CD8-positive, alpha-beta memory T cell (primary cell): ENCODE results near the gene DNAJC16. TPM values are rescaled to one million over a fixed set of nuclear protein-coding genes. Genes with fewer than 3 reads are reported as not detected.

Experiments
- CTCF ChIA-PET: fragments of 350-600 bp; sonication (Branson Sonifier 250); formaldehyde crosslinking; loops from one replicate; lab custom pipeline; 2021; ENCODE audit warnings: antibody characterized with exemption; lab: Charles Lee
- POLR2A ChIA-PET: fragments of 350-600 bp; sonication (Branson Sonifier 250); formaldehyde crosslinking; loops from one replicate; lab custom pipeline; 2021; ENCODE audit warnings: antibody characterized with exemption; lab: Charles Lee
- DNase-seq, 5 donors: peaks; one replicate each; pipeline versions ENCODE4 v3.0.0 to v3.0.0-alpha.2; 2020 to 2022; ENCODE audit warnings: mixed read lengths in 1 of 5
- H3K27ac ChIP-seq: one replicate; pipeline ENCODE4 v1.7.0; 2013; ENCODE audit warnings: low read depth, mild to moderate bottlenecking, low read length, moderate library complexity
- H3K27me3 ChIP-seq: 2 replicates; pipeline ENCODE4 v1.7.0; 2013; ENCODE audit warnings: low read length, mild to moderate bottlenecking; ENCODE audit not compliant: insufficient read depth, poor library complexity, severe bottlenecking
- H3K36me3 ChIP-seq: 2 replicates; pipeline ENCODE4 v1.7.0; 2013; ENCODE audit warnings: mild to moderate bottlenecking, low read length, moderate library complexity; ENCODE audit not compliant: insufficient read depth
- H3K4me1 ChIP-seq: 2 replicates; pipeline ENCODE4 v1.7.0; 2013; ENCODE audit warnings: mild to moderate bottlenecking, low read length, moderate library complexity; ENCODE audit not compliant: insufficient read depth
- H3K4me3 ChIP-seq: 2 replicates; pipeline ENCODE4 v1.7.0; 2013; ENCODE audit warnings: mild to moderate bottlenecking, low read length
- H3K9me3 ChIP-seq: 2 replicates; pipeline ENCODE4 v1.7.0; 2013; ENCODE audit warnings: mild to moderate bottlenecking, low read length
- H3K27ac Mint-ChIP-seq, 8 donors: one replicate each; pipeline ENCODE4 v1.8.0; 2020 to 2021; ENCODE audit warnings: mixed read lengths in 8 of 8, mild to moderate bottlenecking in 6 of 8, inconsistent platforms in 3 of 8, moderate library complexity in 3 of 8
- H3K27me3 Mint-ChIP-seq, 2 donors: one replicate each; pipeline ENCODE4 v1.8.0; 2020 to 2021; ENCODE audit warnings: mixed read lengths in 2 of 2, mild to moderate bottlenecking in 1 of 2, moderate library complexity in 1 of 2
- H3K36me3 Mint-ChIP-seq, 3 donors: one replicate each; pipeline ENCODE4 v1.8.0; 2020 to 2021; ENCODE audit warnings: mixed read lengths in 3 of 3, inconsistent platforms in 1 of 3, mild to moderate bottlenecking in 1 of 3
- H3K4me1 Mint-ChIP-seq, 3 donors: one replicate each; pipeline ENCODE4 v1.8.0; 2020 to 2021; ENCODE audit warnings: mixed read lengths in 3 of 3, inconsistent platforms in 1 of 3, mild to moderate bottlenecking in 1 of 3
- H3K4me3 Mint-ChIP-seq, 7 donors: one replicate each; pipeline ENCODE4 v1.8.0; 2020 to 2021; ENCODE audit warnings: mixed read lengths in 7 of 7, mild to moderate bottlenecking in 6 of 7, moderate library complexity in 4 of 7, inconsistent platforms in 2 of 7
- H3K9me3 Mint-ChIP-seq, 5 donors: one replicate each; pipeline ENCODE4 v1.8.0; 2020 to 2022; ENCODE audit warnings: mixed read lengths in 5 of 5, mild to moderate bottlenecking in 3 of 5, moderate library complexity in 2 of 5, inconsistent platforms in 1 of 5
- polyA plus RNA-seq: library from polyadenylated mRNA; unstranded; fragments of 300-500 nt; fragmentation: Illumina TruSeq; gene quantifications from one replicate; pipeline ENCODE4 v1.2.3, GENCODE V29; 2021
- total RNA-seq, 2 experiments: library from RNA; stranded (reverse); gene quantifications; one replicate each; pipeline ENCODE4 v1.2.3, GENCODE V29; 2021

Gene DNAJC16
- total and polyA plus RNA-seq, 3 experiments from 2014 or later: 9.1 to 22.0 (median 19.4) TPM

DNA sequence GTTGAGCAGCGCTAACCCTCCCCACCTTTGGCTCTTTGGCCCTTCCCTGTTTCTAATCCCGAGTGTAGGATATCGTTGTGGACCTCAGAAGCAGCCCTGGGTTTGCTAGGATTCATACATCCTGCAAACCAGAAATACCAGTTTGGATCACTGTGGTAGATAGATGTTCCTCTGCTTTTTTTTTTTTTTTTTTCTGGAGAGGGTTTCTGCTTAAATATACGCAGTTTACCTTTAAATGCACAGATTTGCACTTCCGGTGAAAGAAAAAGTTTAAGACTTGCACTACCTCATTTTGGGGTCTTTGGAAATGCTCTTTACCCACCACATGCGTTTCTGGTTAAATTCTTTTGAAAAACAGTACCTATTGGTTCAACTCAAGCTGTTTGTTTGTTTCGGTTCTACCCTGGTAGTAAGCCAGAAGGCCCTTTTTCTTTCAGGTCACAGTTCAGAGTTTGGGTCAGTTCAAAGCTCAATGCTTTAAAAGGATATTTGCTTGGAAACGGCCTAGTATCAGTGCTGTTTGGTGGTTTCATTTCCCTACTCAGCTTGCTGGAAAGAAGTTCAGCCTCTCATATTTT lies 91.5 kb downstream of the DNAJC16 start:
- Histone ChIP-seq H3K4me3 (peak overlapping the region; percentile 96), H3K27ac (peak overlapping the region; percentile 91), H3K9me3 (no peaks in the 10 kb centered on the region), H3K36me3 (no peaks in the 10 kb centered on the region), H3K27me3 (no peaks in the 10 kb centered on the region), H3K4me1 (peaks cover 54% of the 10 kb centered on the region)
- no peaks in the 10 kb centered on the region for H3K27me3 Mint-ChIP-seq
- ChIA-PET POLR2A (interaction anchor here (0.8 to 1.6 kb wide), 6 partner anchors 11 to 91 kb away, joined by 3 to 11 read pairs (median 5); partner anchors contain the start of genes DNAJC16 and PLEKHM2), CTCF (interaction anchor here (1.0 kb wide), 1 partner anchor 12 kb away, joined by 3 read pairs; no protein-coding TSS in a partner anchor)
- peak in 2 of 5 donors; percentile 11 to 33 for DNase-seq
- H3K36me3 Mint-ChIP-seq: peaks cover 0 to 22% (median 2%) of the 10 kb centered on the region in 3 donors
- peak overlapping the region; percentile 84 to 95 (median 94) for H3K27ac Mint-ChIP-seq
- peaks cover 42 to 57% (median 56%) of the 10 kb centered on the region in 3 donors for H3K4me1 Mint-ChIP-seq
- H3K4me3 Mint-ChIP-seq: peak overlapping the region; percentile 92 to 97 (median 93)
- H3K9me3 Mint-ChIP-seq: no peaks in the 10 kb centered on the region

DNA sequence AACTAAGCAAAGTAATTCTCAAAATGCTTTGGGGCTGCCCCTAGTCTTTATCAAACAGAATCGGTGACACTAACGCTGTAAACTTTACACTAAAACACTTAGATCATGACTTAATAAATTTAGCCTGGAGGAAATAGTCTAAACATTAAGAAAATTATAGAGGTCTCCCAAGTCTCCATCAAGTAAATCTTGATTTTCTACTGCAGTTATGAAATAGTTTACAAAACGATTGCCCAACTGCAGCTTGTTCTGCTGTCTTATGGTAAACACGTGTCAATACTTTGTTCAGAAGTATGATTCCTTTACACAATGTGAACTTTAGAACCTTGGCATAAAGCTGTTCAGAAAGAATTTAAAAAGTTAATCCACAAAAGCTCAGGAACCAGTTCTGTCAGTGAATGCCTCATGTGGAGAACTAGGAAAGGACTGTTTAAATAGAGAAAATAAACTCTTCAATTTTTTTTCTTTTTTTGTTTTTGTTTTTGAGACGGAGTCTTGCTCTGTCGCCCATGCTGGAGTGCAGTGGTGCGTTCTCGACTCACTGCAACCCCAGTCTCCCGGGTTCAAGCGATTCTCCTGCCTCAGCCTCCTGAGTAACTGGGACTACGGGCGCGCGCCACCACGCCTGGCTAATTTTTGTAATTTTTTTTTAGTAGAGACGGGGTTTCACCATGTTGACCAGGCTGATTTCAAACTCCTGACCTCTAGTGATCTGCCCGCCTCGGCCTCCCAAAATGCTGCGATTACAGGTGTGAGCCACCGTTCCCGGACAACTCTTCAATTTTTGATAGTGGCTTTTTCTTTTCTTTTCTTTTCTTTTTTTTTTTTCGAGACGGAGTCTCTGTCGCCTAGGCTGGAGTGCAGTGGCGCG lies 92.2 kb downstream of the DNAJC16 start:
- Mint-ChIP-seq H3K36me3 (peaks cover 0 to 22% (median 2%) of the 10 kb centered on the region in 3 donors), H3K27ac (peak overlapping the region; percentile 76 to 95 (median 90)), H3K4me3 (peak overlapping the region; percentile 92 to 97 (median 93)), H3K4me1 (peaks cover 42 to 59% (median 56%) of the 10 kb centered on the region in 3 donors), H3K9me3 (no peaks in the 10 kb centered on the region), H3K27me3 (no peaks in the 10 kb centered on the region)
- DNase-seq: no peak
- POLR2A ChIA-PET: interaction anchor here (0.6 to 1.6 kb wide), 4 partner anchors 16 to 70 kb away, joined by 3 to 11 read pairs (median 8); partner anchors contain the start of gene PLEKHM2
- Histone ChIP-seq H3K27me3 (no peaks in the 10 kb centered on the region), H3K4me3 (peak overlapping the region; percentile 96), H3K27ac (peak overlapping the region; percentile 91), H3K36me3 (no peaks in the 10 kb centered on the region), H3K4me1 (peaks cover 54% of the 10 kb centered on the region), H3K9me3 (no peaks in the 10 kb centered on the region)
- CTCF ChIA-PET: no interaction called here

DNA sequence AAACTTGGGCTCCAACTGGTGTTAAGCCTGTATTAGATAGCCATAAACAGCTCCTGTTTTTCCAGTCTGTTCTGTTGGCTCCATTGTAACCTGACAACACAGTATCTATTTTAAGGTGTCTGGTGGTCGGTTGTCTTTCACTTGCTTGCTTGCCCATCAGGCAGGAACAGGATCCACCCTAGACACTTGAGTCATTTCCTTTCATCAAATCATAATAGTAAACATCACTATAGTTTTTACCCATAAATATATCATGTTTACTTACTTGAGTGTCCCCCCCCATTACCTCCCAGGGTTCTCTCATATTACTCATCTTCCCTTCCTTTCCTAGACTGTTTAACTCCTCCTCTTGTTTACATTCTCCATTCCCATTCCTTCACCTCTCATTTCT lies 93.5 kb downstream of the DNAJC16 start:
- no peaks in the 10 kb centered on the region for H3K36me3 ChIP-seq
- Mint-ChIP-seq H3K4me3 (peak overlapping the region; percentile 13 to 92 (median 65)), H3K27ac (peak overlapping the region; percentile 1 to 84 (median 63)), H3K36me3 (peaks cover 0 to 29% (median 2%) of the 10 kb centered on the region in 3 donors), H3K27me3 (no peaks in the 10 kb centered on the region), H3K4me1 (peaks cover 50 to 70% (median 67%) of the 10 kb centered on the region in 3 donors), H3K9me3 (no peaks in the 10 kb centered on the region)
- H3K9me3 ChIP-seq: no peaks in the 10 kb centered on the region
- DNase-seq: peak in 1 of 5 donors; percentile 27
- H3K4me3 ChIP-seq: no peak overlapping the region
- no peaks in the 10 kb centered on the region for H3K27me3 ChIP-seq
- CTCF ChIA-PET: interaction anchor here (0.9 to 1.0 kb wide), 2 partner anchors 17 to 27 kb away, joined by 3 read pairs; no protein-coding TSS in a partner anchor
- POLR2A ChIA-PET: interaction anchor here (1.4 kb wide), 1 partner anchor 93 kb away, joined by 5 read pairs; the partner anchor contains the start of gene DNAJC16
- peak overlapping the region; percentile 45 for H3K27ac ChIP-seq
- peaks cover 62% of the 10 kb centered on the region for H3K4me1 ChIP-seq

DNA sequence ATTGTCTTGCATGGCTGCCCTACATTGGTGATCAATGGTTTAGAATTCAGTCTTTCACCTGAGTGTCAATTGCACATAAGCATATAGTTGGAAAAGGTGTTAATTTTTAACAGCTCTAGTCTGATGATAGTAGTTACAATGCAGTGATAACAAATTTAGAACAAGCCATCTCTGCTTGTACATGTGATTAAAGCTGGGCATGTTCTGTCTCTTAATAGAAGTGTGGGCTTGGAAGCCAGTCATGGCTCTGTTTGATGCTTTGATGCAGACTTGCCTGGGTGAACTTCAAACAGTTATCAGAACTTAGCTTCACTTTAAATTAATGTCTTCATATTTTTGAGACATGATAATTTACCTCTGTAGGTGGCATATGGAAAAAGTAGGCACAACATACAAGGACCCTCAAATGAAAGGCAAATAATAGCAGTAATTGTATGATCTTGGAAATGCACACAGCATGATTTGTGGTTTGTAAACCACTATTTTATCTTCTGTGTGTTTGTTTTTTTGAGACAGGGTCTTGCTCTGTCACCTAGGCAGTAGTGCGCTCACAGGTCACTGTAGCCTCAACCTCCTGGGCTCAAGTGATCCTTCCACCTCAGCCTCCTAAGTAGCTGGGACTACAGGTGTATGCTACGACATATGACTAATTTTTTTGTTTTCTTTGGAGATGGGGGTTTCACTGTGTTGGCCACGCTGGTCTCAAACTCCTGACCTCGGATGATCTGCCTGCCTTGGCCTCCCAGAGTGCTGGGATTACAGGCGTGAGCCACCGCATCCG lies 94.4 kb downstream of the DNAJC16 start:
- peak overlapping the region in 7 of 8 donors; percentile 9 to 84 (median 76) for H3K27ac Mint-ChIP-seq
- no peaks in the 10 kb centered on the region for H3K36me3 ChIP-seq
- ChIA-PET CTCF (interaction anchor here (0.9 to 1.4 kb wide), 3 partner anchors 17 to 28 kb away, joined by 3 to 5 read pairs (median 3); no protein-coding TSS in a partner anchor), POLR2A (interaction anchor here (1.4 kb wide), 1 partner anchor 94 kb away, joined by 5 read pairs; the partner anchor contains the start of gene DNAJC16)
- no peaks in the 10 kb centered on the region for H3K27me3 ChIP-seq
- H3K4me3 ChIP-seq: no peak overlapping the region
- H3K4me1 Mint-ChIP-seq: peaks cover 52 to 77% (median 75%) of the 10 kb centered on the region in 3 donors
- no peaks in the 10 kb centered on the region for H3K9me3 ChIP-seq
- H3K4me1 ChIP-seq: peaks cover 62% of the 10 kb centered on the region
- H3K27me3 Mint-ChIP-seq: no peaks in the 10 kb centered on the region
- no peaks in the 10 kb centered on the region for H3K9me3 Mint-ChIP-seq
- no peak for DNase-seq
- H3K36me3 Mint-ChIP-seq: peaks cover 0 to 32% (median 3%) of the 10 kb centered on the region in 3 donors
- peak overlapping the region in 3 of 7 donors; percentile 15 to 69 (median 52) for H3K4me3 Mint-ChIP-seq
- no peak overlapping the region for H3K27ac ChIP-seq

DNA sequence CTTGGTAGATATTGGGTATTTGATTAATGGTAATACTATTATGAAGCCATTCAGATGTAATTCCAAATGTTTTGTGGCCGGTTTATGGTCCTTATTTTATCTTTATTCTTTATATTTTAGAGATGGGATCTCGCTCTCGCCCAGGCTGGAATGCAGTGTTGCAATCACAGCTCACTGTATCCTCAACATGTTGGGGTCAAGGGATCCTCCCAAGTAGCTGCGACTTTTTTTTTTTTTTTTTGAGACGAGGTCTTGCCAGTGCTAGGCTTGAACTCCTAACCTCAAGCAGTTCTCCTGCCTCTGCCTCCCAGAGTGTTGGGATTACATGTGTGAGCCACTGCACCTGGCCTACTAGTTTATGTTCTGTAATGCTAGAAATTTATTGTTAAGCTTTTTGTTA lies 95.3 kb downstream of the DNAJC16 start:
- Histone ChIP-seq H3K27me3 (no peaks in the 10 kb centered on the region), H3K4me1 (peaks cover 54% of the 10 kb centered on the region), H3K27ac (no peak overlapping the region), H3K4me3 (no peak overlapping the region), H3K36me3 (no peaks in the 10 kb centered on the region), H3K9me3 (no peaks in the 10 kb centered on the region)
- Mint-ChIP-seq H3K9me3 (no peaks in the 10 kb centered on the region), H3K36me3 (peaks cover 0 to 41% (median 5%) of the 10 kb centered on the region in 3 donors), H3K4me1 (peaks cover 48 to 80% (median 73%) of the 10 kb centered on the region in 3 donors), H3K4me3 (peak overlapping the region in 1 of 7 donors; percentile 42), H3K27me3 (no peaks in the 10 kb centered on the region), H3K27ac (peak overlapping the region in 3 of 8 donors; percentile 36 to 81 (median 53))
- no peak for DNase-seq
- ChIA-PET CTCF (interaction anchor here (1.4 kb wide), 1 partner anchor 18 kb away, joined by 5 read pairs; no protein-coding TSS in a partner anchor), POLR2A (no interaction called here)

DNA sequence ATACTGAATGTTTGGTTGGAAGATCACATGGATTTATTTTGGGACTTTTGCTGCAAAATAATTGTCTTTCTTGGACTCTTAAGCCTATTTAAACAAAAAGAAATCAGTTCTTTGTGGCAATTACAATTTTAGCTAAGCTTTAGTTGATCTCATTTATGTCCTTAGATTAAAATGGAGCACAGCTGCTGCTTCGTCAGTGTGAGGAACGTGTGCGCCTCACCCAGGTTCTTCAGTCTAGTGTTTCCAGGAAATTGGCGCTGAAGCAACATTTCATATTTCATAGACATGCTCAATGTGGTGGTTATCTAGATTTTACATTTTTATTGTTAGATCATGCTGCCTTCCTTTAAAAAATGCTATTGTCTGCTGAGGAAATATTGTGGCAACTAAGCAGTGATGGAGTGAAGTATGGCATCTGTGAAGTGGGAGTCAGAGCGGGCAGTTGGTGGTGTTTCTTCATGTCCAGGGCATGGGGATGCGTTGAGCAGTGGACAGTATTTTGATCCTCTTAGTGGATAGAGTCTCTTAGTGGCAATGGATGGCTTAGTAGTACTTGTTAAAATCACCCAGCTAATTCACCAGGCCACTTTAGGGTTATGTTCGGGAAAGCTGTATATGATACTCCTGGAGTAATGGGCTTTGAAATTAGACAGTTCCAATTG lies 96.2 kb downstream of the DNAJC16 start:
- H3K27me3 ChIP-seq: no peaks in the 10 kb centered on the region
- H3K36me3 ChIP-seq: no peaks in the 10 kb centered on the region
- POLR2A ChIA-PET: no interaction called here
- Mint-ChIP-seq H3K9me3 (no peaks in the 10 kb centered on the region), H3K27ac (peak overlapping the region; percentile 1 to 90 (median 44)), H3K27me3 (no peaks in the 10 kb centered on the region), H3K4me3 (peak overlapping the region in 1 of 7 donors; percentile 42), H3K4me1 (peaks cover 53 to 88% (median 81%) of the 10 kb centered on the region in 3 donors), H3K36me3 (peaks cover 0 to 49% (median 7%) of the 10 kb centered on the region in 3 donors)
- CTCF ChIA-PET: interaction anchor here (1.4 kb wide), 1 partner anchor 19 kb away, joined by 5 read pairs; no protein-coding TSS in a partner anchor
- no peak for DNase-seq
- no peaks in the 10 kb centered on the region for H3K9me3 ChIP-seq
- H3K27ac ChIP-seq: no peak overlapping the region
- H3K4me3 ChIP-seq: no peak overlapping the region
- H3K4me1 ChIP-seq: peaks cover 54% of the 10 kb centered on the region

DNA sequence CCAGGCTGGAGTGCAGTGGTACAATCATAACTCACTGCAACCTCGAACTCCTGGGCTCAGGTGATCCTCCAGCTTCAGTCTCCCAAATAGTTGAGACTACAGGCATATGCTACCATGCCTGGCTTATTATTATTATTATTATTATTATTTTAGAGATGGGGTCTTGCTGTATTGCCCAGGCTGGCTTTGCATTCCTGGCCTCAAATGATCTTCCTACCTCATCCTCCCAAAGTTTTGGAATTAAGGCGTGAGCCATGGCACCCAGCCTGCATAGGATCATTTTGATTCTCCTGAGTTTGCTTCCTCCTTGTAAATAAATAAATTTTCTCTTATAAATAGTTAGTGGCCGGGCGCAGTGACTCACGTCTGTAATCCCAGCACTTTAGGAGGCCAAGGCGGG lies 96.8 kb downstream of the DNAJC16 start:
- H3K9me3 ChIP-seq: no peaks in the 10 kb centered on the region
- no peaks in the 10 kb centered on the region for H3K36me3 ChIP-seq
- Mint-ChIP-seq H3K9me3 (no peaks in the 10 kb centered on the region), H3K36me3 (peaks cover 0 to 47% (median 10%) of the 10 kb centered on the region in 3 donors), H3K27me3 (no peaks in the 10 kb centered on the region), H3K27ac (peak overlapping the region in 1 of 8 donors; percentile 70), H3K4me3 (no peak overlapping the region), H3K4me1 (peaks cover 55 to 88% (median 80%) of the 10 kb centered on the region in 3 donors)
- no peak overlapping the region for H3K4me3 ChIP-seq
- no peak overlapping the region for H3K27ac ChIP-seq
- H3K27me3 ChIP-seq: no peaks in the 10 kb centered on the region
- H3K4me1 ChIP-seq: peaks cover 51% of the 10 kb centered on the region
- ChIA-PET CTCF (no interaction called here), POLR2A (no interaction called here)
- DNase-seq: no peak
